Endothelial cell of umbilical vein (primary cell): ENCODE results near the gene ICAM1. TPM values are rescaled to one million over a fixed set of nuclear protein-coding genes. Genes with fewer than 3 reads are reported as not detected.

Experiments
- BruUV-seq: library from RNA; stranded (reverse); fragments of 400-500 nt; replicated peaks from 2 replicates; lab custom pipeline; 2021; lab: Mats Ljungman, UMichigan
- CTCF ChIA-PET: fragments of 300-600, 350-600 bp; sonication (Branson Sonifier 250); formaldehyde crosslinking; loops from one replicate; lab custom pipeline; 2021; ENCODE audit warnings: antibody characterized with exemption, inconsistent platforms; lab: Charles Lee
- POLR2A ChIA-PET: fragments of 300-600, 350-600 bp; sonication (Branson Sonifier 250); formaldehyde crosslinking; loops from one replicate; lab custom pipeline; 2021; ENCODE audit warnings: antibody characterized with exemption, inconsistent platforms; lab: Charles Lee
- DNase-seq: peaks from one replicate; pipeline ENCODE4 v3.0.0-alpha.2; 2011; ENCODE audit warnings: low read depth, low spot score
- FAIRE-seq: peaks from 2 replicates; lab custom pipeline; 2011; peaks lifted over from hg19 to GRCh38; lab: Jason Lieb, UNC
- H2AFZ ChIP-seq: 2 replicates; pipeline ENCODE4 v1.6.0; 2012; ENCODE audit warnings: low read depth, low read length, control low read depth, inconsistent platforms
- H3K27ac ChIP-seq: 2 replicates; pipeline ENCODE4 v1.5.1; 2011; ENCODE audit warnings: low read depth, mild to moderate bottlenecking, control low read depth, low read length, moderate library complexity; ENCODE audit not compliant: insufficient read depth
- H3K27me3 ChIP-seq, 2 experiments: 2 replicates each; pipeline versions ENCODE4 v1.6.0 to v1.6.1; 2011; ENCODE audit warnings: low read length in 2 of 2, mixed read lengths in 1 of 2; ENCODE audit not compliant: control insufficient read depth in 2 of 2, insufficient read depth in 2 of 2
- H3K36me3 ChIP-seq, 2 experiments: 2 replicates in 1 of 2; 3 replicates in 1 of 2; pipeline ENCODE4 v1.5.1; 2011; ENCODE audit warnings: low read length in 2 of 2, mild to moderate bottlenecking in 1 of 2, moderate library complexity in 1 of 2; ENCODE audit not compliant: control insufficient read depth in 2 of 2, insufficient read depth in 2 of 2; ENCODE audit errors: extremely low read depth in 1 of 2
- H3K4me1 ChIP-seq: 3 replicates; pipeline ENCODE4 v1.5.1; 2011; ENCODE audit warnings: mild to moderate bottlenecking, low read length; ENCODE audit not compliant: control insufficient read depth, insufficient read depth; ENCODE audit errors: extremely low read depth
- H3K4me2 ChIP-seq: 2 replicates; pipeline ENCODE4 v1.6.1; 2011; ENCODE audit warnings: low read length, control low read depth, mixed read lengths; ENCODE audit not compliant: insufficient read depth
- H3K4me3 ChIP-seq, 3 experiments: fragments of 200-600 bp in 1 of 3; sonication (generic), shearing (Covaris generic) in 1 of 3; replicated peaks in 1 of 3; 2 replicates each; pipeline ENCODE4 v1.5.1; 2011 to 2016; ENCODE audit warnings: control low read depth in 3 of 3, low read length in 3 of 3, mild to moderate bottlenecking in 2 of 3, inconsistent platforms in 1 of 3, low read depth in 1 of 3, moderate library complexity in 1 of 3; ENCODE audit not compliant: insufficient read depth in 1 of 3
- H3K79me2 ChIP-seq: 2 replicates; pipeline ENCODE4 v1.6.0; 2012; ENCODE audit warnings: low read length, inconsistent platforms; ENCODE audit not compliant: control insufficient read depth, insufficient read depth
- H3K9ac ChIP-seq: replicated peaks from 2 replicates; pipeline ENCODE3; 2011; ENCODE audit warnings: low read length, control low read depth; ENCODE audit not compliant: insufficient read depth; ENCODE audit errors: extremely low read depth
- H3K9me1 ChIP-seq: replicated peaks from 3 replicates; pipeline ENCODE4 v1.6.0; 2011; ENCODE audit warnings: mild to moderate bottlenecking, low read length; ENCODE audit not compliant: control insufficient read depth, insufficient read depth; ENCODE audit errors: extremely low read depth
- H3K9me3 ChIP-seq: replicated peaks from 2 replicates; pipeline ENCODE4 v1.5.1; 2012; ENCODE audit warnings: low read length, inconsistent platforms; ENCODE audit not compliant: control insufficient read depth, insufficient read depth
- H4K20me1 ChIP-seq: replicated peaks from 2 replicates; pipeline ENCODE3; 2011; ENCODE audit warnings: mild to moderate bottlenecking, low read length; ENCODE audit not compliant: control insufficient read depth, insufficient read depth; ENCODE audit errors: extremely low read depth
- EZH2 ChIP-seq: IDR thresholded peaks from 2 replicates; pipeline ENCODE4 v1.6.1; 2012; ENCODE audit warnings: borderline replicate concordance, low read depth, mild to moderate bottlenecking, moderate library complexity, low read length, inconsistent platforms; ENCODE audit not compliant: severe bottlenecking
- FOS ChIP-seq: IDR thresholded peaks from 2 replicates; pipeline ENCODE4 v1.6.1; 2011; ENCODE audit warnings: mild to moderate bottlenecking, low read length, moderate library complexity, borderline replicate concordance; ENCODE audit not compliant: insufficient read depth
- GATA2 ChIP-seq: IDR thresholded peaks from 2 replicates; pipeline ENCODE4 v1.7.0; 2011; ENCODE audit warnings: low read depth, mild to moderate bottlenecking, moderate library complexity, mixed read lengths, low read length; ENCODE audit not compliant: insufficient read length, insufficient read depth
- JUN ChIP-seq: IDR thresholded peaks from 2 replicates; pipeline ENCODE4 v1.6.1; 2011; ENCODE audit warnings: borderline replicate concordance, low read depth; ENCODE audit not compliant: insufficient read length, insufficient read depth
- MYC ChIP-seq: IDR thresholded peaks from one replicate; pipeline ENCODE4 v1.6.1; 2011; ENCODE audit warnings: mild to moderate bottlenecking, low read depth, low read length
- POLR2A ChIP-seq: IDR thresholded peaks from 2 replicates; pipeline ENCODE4 v1.6.1; 2012; ENCODE audit warnings: low read depth, mild to moderate bottlenecking, control low read depth, low read length
- POLR2AphosphoS5 ChIP-seq: IDR thresholded peaks from 2 replicates; pipeline ENCODE4 v1.6.1; 2012; ENCODE audit warnings: low read depth, mild to moderate bottlenecking, control low read depth, low read length, moderate library complexity; ENCODE audit not compliant: insufficient read depth
- dilution Hi-C: fragments of 300-500 bp; cut with MboI; formaldehyde crosslinking; loops from one replicate; pipeline ENCODE4 v1.15.0; 2019; ENCODE audit warnings: low sequenced_read_pairs; ENCODE audit not compliant: extremely low pct_ligation_motif_present
- intact Hi-C: fragments of 100-400 bp; cut with micrococcal nuclease; formaldehyde crosslinking; loops from one replicate; pipeline ENCODE4 v1.10.0; 2022
- polyA plus RNA-seq, 4 experiments: library from polyadenylated mRNA; depleted of rRNA in 3 of 4; stranded (reverse) in 3 of 4; unstranded in 1 of 4; fragments of >200 nt; gene quantifications; 2 replicates each; pipeline versions ENCODE4 v1.2.1 to v1.2.3, GENCODE V29; 2011 to 2012; ENCODE audit warnings: missing spikeins in 1 of 4
- total RNA-seq: library from RNA; stranded (reverse); gene quantifications from 2 replicates; pipeline ENCODE4 v1.2.3, GENCODE V29; 2021
- TF ChIP-seq, protein P1 (sequence below), 2 donors: IDR thresholded peaks; 1 replicate in 1 of 2; 2 replicates in 1 of 2; pipeline ENCODE4 v1.5.1; 2011; ENCODE audit warnings: low read length in 2 of 2, mild to moderate bottlenecking in 2 of 2, moderate library complexity in 2 of 2, control low read depth in 1 of 2, inconsistent platforms in 1 of 2, low read depth in 1 of 2; ENCODE audit not compliant: insufficient read depth in 1 of 2; ENCODE audit errors: extremely low read depth in 1 of 2
- TF ChIP-seq, protein P2 (sequence below): IDR thresholded peaks from 2 replicates; pipeline ENCODE4 v1.6.1; 2011; ENCODE audit not compliant: insufficient read depth, insufficient read length

The ICAM1 gene
- total and polyA plus RNA-seq, 2 donors (not counting 3 experiments of a cell fraction or from before 2014, with no cell fraction given), result 20.5 to 30.4 TPM

DNA sequence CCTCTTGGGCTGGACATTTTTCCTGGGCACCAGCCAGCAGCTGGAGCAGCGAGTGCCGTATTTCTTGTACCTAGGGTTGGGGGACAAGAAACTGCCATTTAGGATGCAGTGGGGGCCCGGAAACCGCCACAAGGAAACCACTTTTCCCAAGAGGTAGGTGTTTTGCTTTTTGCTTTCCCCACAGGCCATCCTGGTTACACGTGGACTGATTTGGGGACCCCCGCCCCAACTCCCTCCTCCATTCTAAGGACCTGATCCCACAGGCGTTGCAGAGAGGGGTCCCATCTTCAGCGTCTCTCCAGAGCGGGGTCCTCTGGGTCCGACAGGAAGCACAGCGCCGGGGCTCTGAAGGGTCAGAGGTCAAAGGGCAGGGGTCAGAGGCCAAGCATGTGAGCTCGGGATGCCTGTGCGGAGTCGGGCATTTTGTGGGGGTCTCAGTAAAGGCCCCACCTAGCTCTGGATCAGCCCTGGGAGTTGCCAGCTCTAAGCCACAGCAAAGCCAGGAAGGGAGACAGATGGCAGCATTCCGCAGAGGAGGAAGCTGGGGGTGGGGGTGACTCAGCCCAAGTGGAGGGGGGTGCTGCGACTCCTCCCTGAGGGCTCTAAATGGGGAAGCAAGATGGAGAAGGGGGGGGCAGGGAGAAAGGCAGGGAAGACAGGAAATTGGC lies 34.4 kb downstream of the ICAM1 start:
- BruUV-seq, result no TSS peak
- Histone ChIP-seq H3K79me2 (no peaks in the 10 kb centered on the region), H4K20me1 (no peaks in the 10 kb centered on the region), H2AFZ (no peak overlapping the region), H3K9me1 (no peaks in the 10 kb centered on the region), H3K4me2 (no peak overlapping the region), H3K9me3 (no peaks in the 10 kb centered on the region), H3K4me1 (no peaks in the 10 kb centered on the region), H3K36me3 (peaks cover 0 to 3% of the 10 kb centered on the region in 2 experiments), H3K27me3 (no peaks in the 10 kb centered on the region), H3K9ac (no peak overlapping the region), H3K4me3 (no peak overlapping the region), H3K27ac (no peak overlapping the region)
- POLR2A ChIA-PET, result interaction anchor here (0.6 kb wide), 1 partner anchor 31 kb away, joined by 3 read pairs; no protein-coding TSS in a partner anchor
- TF ChIP-seq, protein P1, sequence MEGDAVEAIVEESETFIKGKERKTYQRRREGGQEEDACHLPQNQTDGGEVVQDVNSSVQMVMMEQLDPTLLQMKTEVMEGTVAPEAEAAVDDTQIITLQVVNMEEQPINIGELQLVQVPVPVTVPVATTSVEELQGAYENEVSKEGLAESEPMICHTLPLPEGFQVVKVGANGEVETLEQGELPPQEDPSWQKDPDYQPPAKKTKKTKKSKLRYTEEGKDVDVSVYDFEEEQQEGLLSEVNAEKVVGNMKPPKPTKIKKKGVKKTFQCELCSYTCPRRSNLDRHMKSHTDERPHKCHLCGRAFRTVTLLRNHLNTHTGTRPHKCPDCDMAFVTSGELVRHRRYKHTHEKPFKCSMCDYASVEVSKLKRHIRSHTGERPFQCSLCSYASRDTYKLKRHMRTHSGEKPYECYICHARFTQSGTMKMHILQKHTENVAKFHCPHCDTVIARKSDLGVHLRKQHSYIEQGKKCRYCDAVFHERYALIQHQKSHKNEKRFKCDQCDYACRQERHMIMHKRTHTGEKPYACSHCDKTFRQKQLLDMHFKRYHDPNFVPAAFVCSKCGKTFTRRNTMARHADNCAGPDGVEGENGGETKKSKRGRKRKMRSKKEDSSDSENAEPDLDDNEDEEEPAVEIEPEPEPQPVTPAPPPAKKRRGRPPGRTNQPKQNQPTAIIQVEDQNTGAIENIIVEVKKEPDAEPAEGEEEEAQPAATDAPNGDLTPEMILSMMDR (IDR thresholded peaks at IDR 0.05; ENCODE audit: extremely low read depth in 1 of 2, insufficient read depth in 1 of 2, low read depth in 1 of 2, low read length in 2 of 2), result no peak
- TF ChIP-seq MYC, result no peak
- no peak for TF ChIP-seq POLR2A
- TF ChIP-seq POLR2AphosphoS5, result no peak
- TF ChIP-seq GATA2, result no peak
- no peak for TF ChIP-seq JUN
- TF ChIP-seq FOS, result no peak
- TF ChIP-seq, protein P2, sequence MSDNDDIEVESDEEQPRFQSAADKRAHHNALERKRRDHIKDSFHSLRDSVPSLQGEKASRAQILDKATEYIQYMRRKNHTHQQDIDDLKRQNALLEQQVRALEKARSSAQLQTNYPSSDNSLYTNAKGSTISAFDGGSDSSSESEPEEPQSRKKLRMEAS, result no peak
- no peak for TF ChIP-seq EZH2
- DNase-seq (no peak), FAIRE-seq (no peak)
- dilution Hi-C loops, result no loop called here
- CTCF ChIA-PET, result interaction anchor here (0.5 to 2.3 kb wide), 6 partner anchors 14 to 111 kb away, joined by 3 to 9 read pairs (median 6); no protein-coding TSS in a partner anchor
- intact Hi-C loops, result no loop called here
